Measurements from ENCODE around the gene IL1RAP. TPM values are rescaled to one million over a fixed set of nuclear protein-coding genes. Genes with fewer than 3 reads are reported as not detected.
A peak's percentile ranks its signal among the peaks of the same experiment; 100 is the strongest.

Gene IL1RAP
- total RNA-seq, 2 donors from 2014 or later, result 5.3 to 5.4 TPM

DNA sequence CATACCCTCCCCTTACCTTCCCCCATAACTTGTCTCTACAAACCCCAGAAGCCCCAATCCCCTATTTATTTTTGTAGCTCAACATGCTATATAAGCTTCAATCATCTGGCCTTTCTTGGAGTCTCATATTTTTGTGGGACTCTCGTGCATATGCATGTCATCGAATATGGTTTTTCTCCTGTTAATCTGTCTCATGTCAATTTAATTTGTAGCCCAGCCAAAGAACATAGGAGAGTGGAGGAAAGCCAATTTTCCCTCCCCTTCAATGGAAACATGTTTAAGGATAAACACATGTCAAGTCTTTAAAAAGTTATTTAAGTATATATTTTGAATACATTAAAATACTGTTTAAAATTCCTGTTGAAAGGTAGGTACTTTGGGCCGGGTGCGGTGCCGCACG, 176.4 kb downstream of the IL1RAP start:
- Histone ChIP-seq H3K9me3 (no peaks in the 10 kb centered on the region), H3K36me3 (replicated peaks in 1 of 2; ENCODE audit: insufficient read depth in 1 of 2, low read depth in 2 of 2) (no peaks in the 10 kb centered on the region), H3K4me1 (peaks cover 12% of the 10 kb centered on the region), H3K27me3 (no peaks in the 10 kb centered on the region), H3K27ac (no peak overlapping the region), H3K4me3 (no peak overlapping the region)
- TF ChIP-seq POLR2A (IDR thresholded peaks at IDR 0.05), result no peak
- TF ChIP-seq, protein P1, sequence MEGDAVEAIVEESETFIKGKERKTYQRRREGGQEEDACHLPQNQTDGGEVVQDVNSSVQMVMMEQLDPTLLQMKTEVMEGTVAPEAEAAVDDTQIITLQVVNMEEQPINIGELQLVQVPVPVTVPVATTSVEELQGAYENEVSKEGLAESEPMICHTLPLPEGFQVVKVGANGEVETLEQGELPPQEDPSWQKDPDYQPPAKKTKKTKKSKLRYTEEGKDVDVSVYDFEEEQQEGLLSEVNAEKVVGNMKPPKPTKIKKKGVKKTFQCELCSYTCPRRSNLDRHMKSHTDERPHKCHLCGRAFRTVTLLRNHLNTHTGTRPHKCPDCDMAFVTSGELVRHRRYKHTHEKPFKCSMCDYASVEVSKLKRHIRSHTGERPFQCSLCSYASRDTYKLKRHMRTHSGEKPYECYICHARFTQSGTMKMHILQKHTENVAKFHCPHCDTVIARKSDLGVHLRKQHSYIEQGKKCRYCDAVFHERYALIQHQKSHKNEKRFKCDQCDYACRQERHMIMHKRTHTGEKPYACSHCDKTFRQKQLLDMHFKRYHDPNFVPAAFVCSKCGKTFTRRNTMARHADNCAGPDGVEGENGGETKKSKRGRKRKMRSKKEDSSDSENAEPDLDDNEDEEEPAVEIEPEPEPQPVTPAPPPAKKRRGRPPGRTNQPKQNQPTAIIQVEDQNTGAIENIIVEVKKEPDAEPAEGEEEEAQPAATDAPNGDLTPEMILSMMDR (IDR thresholded peaks at IDR 0.05), result no peak
- DNase-seq (no peak), ATAC-seq (no peak)
- 83 to 87% methylated on average over 6 of the region's 6 CpGs for WGBS, 2 donors
- intact Hi-C loops (cut with DNase I), result no loop called here

DNA sequence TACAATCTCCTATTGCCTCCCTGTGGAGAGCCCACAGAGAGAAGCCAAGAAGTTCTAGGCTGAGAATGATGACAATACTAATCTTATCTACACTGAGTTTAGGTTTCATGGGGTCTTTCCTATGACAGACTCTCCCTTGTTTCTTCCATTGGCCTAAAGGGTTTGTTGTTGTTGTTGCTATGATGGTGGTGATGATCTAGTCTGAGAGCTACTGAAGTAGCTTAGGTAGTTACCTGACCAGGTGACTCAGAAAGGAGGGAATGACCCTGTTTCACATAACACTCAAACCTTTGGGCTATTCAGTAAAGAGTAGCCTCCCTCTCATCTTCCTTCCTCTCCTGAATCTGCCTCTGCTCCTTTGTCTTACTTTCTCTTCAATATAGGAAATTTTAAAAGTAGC, 178.4 kb downstream of the IL1RAP start:
- no peak overlapping the region for H3K27ac ChIP-seq
- no peaks in the 10 kb centered on the region for H3K9me3 ChIP-seq
- TF ChIP-seq, protein P1 (IDR thresholded peaks at IDR 0.05), result no peak
- TF ChIP-seq POLR2A (IDR thresholded peaks at IDR 0.05), result no peak
- no peak overlapping the region for H3K4me3 ChIP-seq
- no peaks in the 10 kb centered on the region for H3K27me3 ChIP-seq
- DNase-seq (no peak), ATAC-seq (no peak)
- peaks cover 16% of the 10 kb centered on the region for H3K4me1 ChIP-seq
- intact Hi-C loops (cut with DNase I), result no loop called here
- no peaks in the 10 kb centered on the region for H3K36me3 ChIP-seq (replicated peaks in 1 of 2; ENCODE audit: insufficient read depth in 1 of 2, low read depth in 2 of 2)

- intact Hi-C loops (cut with DNase I), result loop anchor here (5.0 kb wide), 1 partner anchor 358 kb away; no protein-coding TSS in a partner anchor
- H3K27me3 ChIP-seq, result no peaks in the 10 kb centered on the region
- H3K9me3 ChIP-seq, result no peaks in the 10 kb centered on the region
- DNase-seq (peak in 1 of 4 donors; percentile 14), ATAC-seq (peak; percentile 94)
- H3K4me1 ChIP-seq, result peaks cover 16% of the 10 kb centered on the region
- H3K4me3 ChIP-seq, result no peak overlapping the region
- peak overlapping the region in 3 of 4 donors; percentile 3 to 26 (median 21) for H3K27ac ChIP-seq
- no peak for TF ChIP-seq POLR2A (IDR thresholded peaks at IDR 0.05)
- TF ChIP-seq, protein P1 (IDR thresholded peaks at IDR 0.05), result peak in 1 of 7 experiments; percentile 3
- WGBS, 2 donors, result 35 to 38% methylated on average over 3 of the region's 3 CpGs
- H3K36me3 ChIP-seq (replicated peaks in 1 of 2; ENCODE audit: insufficient read depth in 1 of 2, low read depth in 2 of 2), result no peaks in the 10 kb centered on the region
Observed at GRCh38 chr3:190694335-190695001, 180.6 kb downstream of the IL1RAP start.

GRCh38 chr3:190695225-190695624, 181.3 kb downstream of the IL1RAP start:
- H3K9me3 ChIP-seq, result no peaks in the 10 kb centered on the region
- H3K4me1 ChIP-seq, result peaks cover 16% of the 10 kb centered on the region
- ATAC-seq, result no peak
- no peak for DNase-seq
- no peaks in the 10 kb centered on the region for H3K27me3 ChIP-seq
- intact Hi-C loops (cut with DNase I), result loop anchor here (5.0 kb wide), 1 partner anchor 357 kb away; no protein-coding TSS in a partner anchor
- no peak overlapping the region for H3K27ac ChIP-seq
- WGBS, 2 donors, result 86 to 93% methylated on average over 1 of the region's 1 CpG
- no peaks in the 10 kb centered on the region for H3K36me3 ChIP-seq (replicated peaks in 1 of 2; ENCODE audit: insufficient read depth in 1 of 2, low read depth in 2 of 2)
- no peak overlapping the region for H3K4me3 ChIP-seq
- TF ChIP-seq, protein P1 (IDR thresholded peaks at IDR 0.05), result no peak
- no peak for TF ChIP-seq POLR2A (IDR thresholded peaks at IDR 0.05)

DNA sequence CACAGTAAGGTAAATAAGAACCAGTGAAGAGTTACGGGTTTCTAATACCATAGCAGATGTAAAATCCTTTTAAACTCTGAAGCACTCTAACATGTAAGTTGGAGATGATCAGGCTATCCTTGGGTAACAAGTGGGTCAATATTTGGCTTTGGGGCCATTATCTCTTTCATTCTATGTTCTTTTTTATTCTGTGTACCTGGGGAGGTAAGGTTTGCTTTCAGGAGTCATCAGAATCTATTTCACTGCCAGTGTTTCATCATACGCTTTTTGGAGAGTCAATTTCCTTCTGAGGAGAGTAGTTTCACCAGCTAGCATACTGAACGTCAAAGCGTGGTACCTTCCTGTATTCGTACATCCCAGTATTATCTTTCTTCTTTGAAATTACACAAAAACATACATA, 182.1 kb downstream of the IL1RAP start:
- 89 to 91% methylated on average over 5 of the region's 5 CpGs for WGBS, 2 donors
- H3K9me3 ChIP-seq, result no peaks in the 10 kb centered on the region
- intact Hi-C loops (cut with DNase I), result loop anchor here (5.0 kb wide), 1 partner anchor 356 kb away; no protein-coding TSS in a partner anchor
- no peak for DNase-seq
- H3K4me3 ChIP-seq, result no peak overlapping the region
- no peak overlapping the region for H3K27ac ChIP-seq
- ATAC-seq, result no peak
- no peaks in the 10 kb centered on the region for H3K36me3 ChIP-seq (replicated peaks in 1 of 2; ENCODE audit: insufficient read depth in 1 of 2, low read depth in 2 of 2)
- TF ChIP-seq, protein P1 (IDR thresholded peaks at IDR 0.05), result no peak
- H3K27me3 ChIP-seq, result no peaks in the 10 kb centered on the region
- peaks cover 16% of the 10 kb centered on the region for H3K4me1 ChIP-seq

Measured in body of pancreas (tissue), 4 donors.